NCI-H1105 treated with DMSO at 0.1 percent for 48 hours (cell line): Measurements from ENCODE around the gene GPR25.
"Not testable (repeated sequence)": the region's sequence is repeated elsewhere in the genome, so short reads cannot be mapped to it uniquely, and the experiment has no call there.

ENCODE experiments used
- DNase-seq: peaks from one replicate; lab custom pipeline; 2025; lab: John Stamatoyannopoulos, UW

The GPR25 gene

GRCh38 chr1:200911936-200912335 lies 39.2 kb downstream of the GPR25 start:
- not testable (repeated sequence) for DNase-seq

- DNase-seq = peak; percentile 69
Observed at GRCh38 chr1:200912737-200913407, 40.1 kb downstream of the GPR25 start.

- no peak for DNase-seq
Observed at GRCh38 chr1:200916152-200916551, 43.4 kb downstream of the GPR25 start.

GRCh38 chr1:200916681-200917080 lies 43.9 kb downstream of the GPR25 start:
- DNase-seq = no peak

GRCh38 chr1:200917291-200917817 lies 44.6 kb downstream of the GPR25 start:
- DNase-seq = peak; percentile 92

DNA sequence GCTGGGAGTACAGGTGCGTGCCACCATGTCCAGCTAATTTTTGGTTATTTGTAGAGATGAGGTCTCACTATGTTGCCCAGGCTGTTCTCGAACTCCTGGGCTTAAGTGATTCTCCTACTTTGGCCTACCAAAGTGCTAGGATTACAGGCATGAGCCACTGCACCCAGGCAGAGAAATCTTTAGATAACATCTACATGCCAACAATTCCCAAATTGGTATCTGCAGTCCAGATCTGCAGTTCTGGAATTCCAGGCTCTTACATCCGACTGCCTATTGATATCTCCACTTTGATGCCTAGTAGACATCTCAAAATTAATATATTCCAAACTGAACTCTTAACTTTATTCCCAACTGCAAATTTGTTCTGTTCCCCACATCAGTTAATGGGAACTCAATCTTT lies 45.2 kb downstream of the GPR25 start:
- DNase-seq = no peak

GRCh38 chr1:200919386-200919785 lies 46.6 kb downstream of the GPR25 start:
- DNase-seq = no peak

DNA sequence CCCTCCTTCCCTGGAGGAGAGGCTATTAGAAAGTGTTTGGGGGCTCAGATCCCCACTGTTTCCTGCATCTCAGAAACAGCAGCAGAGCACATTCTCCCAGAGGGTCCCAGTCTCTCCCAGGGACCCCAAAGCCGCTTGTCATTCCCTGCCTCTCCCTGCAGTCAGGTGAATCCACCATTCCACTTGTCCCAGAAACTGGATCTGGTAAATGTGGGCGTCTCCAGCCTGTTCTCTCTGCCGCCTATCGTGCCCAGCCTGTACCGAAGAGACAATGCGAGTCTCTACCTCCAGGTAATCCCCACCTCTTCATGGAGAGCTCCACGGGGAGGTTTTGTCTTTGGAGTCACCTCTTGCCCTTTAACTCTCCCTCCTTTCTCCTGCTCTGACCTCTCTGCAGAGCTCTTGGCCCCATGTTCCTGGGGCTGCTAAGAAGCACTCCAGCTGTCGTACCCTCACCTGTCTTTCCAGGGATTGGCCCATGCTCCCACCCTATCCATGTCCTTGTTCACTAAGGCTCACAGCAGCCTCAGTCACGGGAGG lies 48.9 kb downstream of the GPR25 start:
- no peak for DNase-seq

DNA sequence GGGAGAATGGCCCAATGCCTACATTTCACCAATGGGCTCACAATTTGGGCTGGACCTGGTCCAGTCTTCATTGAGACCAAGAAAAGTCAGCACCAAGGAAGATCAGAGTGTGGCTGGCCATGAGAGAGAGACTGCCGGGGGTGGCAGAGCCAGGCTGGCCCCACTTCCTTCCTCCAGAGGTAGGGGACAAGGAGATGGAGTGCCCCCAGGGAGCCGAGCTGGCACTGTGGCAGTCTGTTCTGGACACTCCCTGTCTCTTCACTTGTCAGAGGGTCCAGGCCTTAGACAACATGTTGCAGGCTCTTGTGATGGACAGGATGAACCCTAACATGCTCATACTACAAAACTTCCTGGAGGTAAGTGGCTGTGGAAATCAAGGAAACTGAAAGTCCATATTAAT lies 49.6 kb downstream of the GPR25 start:
- DNase-seq = no peak

GRCh38 chr1:200923601-200924000 lies 50.8 kb downstream of the GPR25 start:
- DNase-seq = no peak
